T-helper 1 cell treated with Interleukin-12 subunit alpha and Interleukin-12 subunit beta and Interleukin-4 antibody, amounts not matched to agents 30 μg/mL and 1 μg/mL, for 36 hours (primary cell): ENCODE measurements around the gene DLG2.

ENCODE experiments used
- H3K27ac Mint-ChIP-seq: one replicate; pipeline ENCODE4 v1.8.0; 2021; ENCODE audit warnings: mild to moderate bottlenecking, mixed read lengths
- H3K27me3 Mint-ChIP-seq: one replicate; pipeline ENCODE4 v1.8.0; 2021; ENCODE audit warnings: low read depth, mixed read lengths
- H3K36me3 Mint-ChIP-seq: one replicate; pipeline ENCODE4 v1.8.0; 2021; ENCODE audit warnings: low read depth, mixed read lengths
- H3K4me1 Mint-ChIP-seq: one replicate; pipeline ENCODE4 v1.8.0; 2021; ENCODE audit warnings: low read depth, mixed read lengths
- H3K4me3 Mint-ChIP-seq: one replicate; pipeline ENCODE4 v1.8.0; 2021; ENCODE audit warnings: mild to moderate bottlenecking, moderate library complexity, mixed read lengths
- H3K9me3 Mint-ChIP-seq: one replicate; pipeline ENCODE4 v1.8.0; 2021; ENCODE audit warnings: mixed read lengths

Gene DLG2

DNA sequence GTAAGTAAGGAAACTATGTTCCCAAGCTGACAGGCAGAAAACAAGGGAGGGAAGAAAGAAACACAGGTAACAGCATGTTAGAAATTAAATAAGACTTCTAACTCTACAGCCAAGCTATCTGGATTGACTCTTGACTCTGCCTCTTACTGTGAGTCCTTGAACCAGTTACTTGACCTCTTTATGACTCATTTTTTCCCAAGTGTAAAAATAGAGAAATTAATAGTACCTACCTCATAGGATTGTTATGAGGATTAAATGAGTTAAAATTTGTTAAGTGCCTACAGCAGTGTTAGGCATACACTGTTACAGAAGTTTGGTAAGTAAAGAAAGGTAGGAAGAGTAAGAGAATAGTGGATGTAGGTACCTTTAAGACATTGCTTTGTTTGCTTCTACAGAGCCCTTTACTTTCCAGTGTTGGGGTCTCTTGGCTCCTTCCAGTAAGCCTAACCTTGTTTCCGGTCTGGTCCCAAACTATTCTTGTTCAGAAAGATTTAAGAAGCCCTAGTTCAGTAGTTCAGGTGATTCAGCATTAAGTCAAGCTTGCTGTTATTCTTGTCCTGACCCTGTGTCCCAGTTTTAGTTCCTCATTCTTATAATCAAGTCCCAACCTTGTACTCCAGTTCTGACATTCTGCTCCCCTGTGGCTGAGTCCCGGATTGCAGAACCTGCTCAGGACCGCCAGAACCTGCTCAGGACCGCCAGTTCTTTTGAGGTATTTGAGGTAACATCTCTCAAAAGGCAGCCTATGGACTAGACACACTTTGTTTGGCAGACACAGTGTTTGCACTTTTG lies 1377.6 kb downstream of the DLG2 start:
- Mint-ChIP-seq H3K4me3 (no peak overlapping the region), H3K4me1 (no peaks in the 10 kb centered on the region), H3K27me3 (no peaks in the 10 kb centered on the region), H3K27ac (no peak overlapping the region), H3K9me3 (peaks cover 5% of the 10 kb centered on the region), H3K36me3 (no peaks in the 10 kb centered on the region)

GRCh38 chr11:84247926-84248325 lies 1379.2 kb downstream of the DLG2 start:
- no peaks in the 10 kb centered on the region for H3K27me3 Mint-ChIP-seq

GRCh38 chr11:84247129-84247528 lies 1380.0 kb downstream of the DLG2 start:
- H3K27me3 Mint-ChIP-seq: no peaks in the 10 kb centered on the region
- H3K27ac Mint-ChIP-seq: no peak overlapping the region
- no peak overlapping the region for H3K4me3 Mint-ChIP-seq
- H3K36me3 Mint-ChIP-seq: no peaks in the 10 kb centered on the region
- no peaks in the 10 kb centered on the region for H3K4me1 Mint-ChIP-seq
- no peaks in the 10 kb centered on the region for H3K9me3 Mint-ChIP-seq

More at GRCh38 chr11:84247926-84248325, 1379.2 kb downstream of the DLG2 start:
- H3K9me3 Mint-ChIP-seq: peaks cover 2% of the 10 kb centered on the region
- H3K36me3 Mint-ChIP-seq: no peaks in the 10 kb centered on the region
- H3K4me1 Mint-ChIP-seq: no peaks in the 10 kb centered on the region
- no peak overlapping the region for H3K27ac Mint-ChIP-seq
- H3K4me3 Mint-ChIP-seq: no peak overlapping the region

GRCh38 chr11:84243629-84244263 lies 1383.4 kb downstream of the DLG2 start:
- H3K27ac Mint-ChIP-seq: no peak overlapping the region
- H3K4me3 Mint-ChIP-seq: no peak overlapping the region
- no peaks in the 10 kb centered on the region for H3K27me3 Mint-ChIP-seq
- no peaks in the 10 kb centered on the region for H3K9me3 Mint-ChIP-seq
- H3K36me3 Mint-ChIP-seq: no peaks in the 10 kb centered on the region
- H3K4me1 Mint-ChIP-seq: no peaks in the 10 kb centered on the region

DNA sequence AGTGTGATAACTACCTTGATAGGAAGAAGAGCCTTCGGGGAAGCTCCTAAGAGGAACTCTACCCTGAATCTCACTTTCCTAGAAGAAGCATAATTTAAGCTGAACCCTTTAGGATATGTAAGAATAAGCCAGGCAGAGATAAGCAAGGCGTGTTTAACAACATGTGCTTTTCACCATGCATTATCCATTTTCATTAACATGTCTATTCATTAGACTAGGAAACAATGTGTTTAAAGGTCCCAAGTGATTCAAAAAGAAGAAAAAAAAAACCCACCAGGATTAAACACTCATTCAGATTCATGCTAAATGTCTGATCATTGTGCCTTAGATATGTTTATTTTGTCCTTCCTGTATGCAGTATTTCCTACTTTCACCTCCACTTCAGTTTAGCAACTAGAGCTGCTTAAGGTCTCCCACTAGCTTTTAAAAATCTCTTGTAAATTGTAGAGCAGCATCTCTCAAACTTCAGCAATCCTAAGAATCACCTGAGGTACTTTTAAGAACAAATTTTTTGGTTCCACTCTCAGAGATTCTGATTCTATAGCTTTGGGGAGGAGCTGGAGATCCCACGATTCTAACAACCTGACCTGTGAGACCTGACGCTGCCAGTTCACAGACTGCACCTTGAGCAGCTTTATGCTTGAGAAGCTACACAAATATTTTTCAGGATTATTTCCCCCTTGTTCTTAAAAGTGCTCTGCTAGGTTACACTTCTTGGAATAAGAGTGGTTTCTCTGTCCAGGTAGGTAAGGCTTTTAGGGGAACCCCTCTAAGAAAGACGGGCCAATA lies 1385.6 kb downstream of the DLG2 start:
- Mint-ChIP-seq H3K4me3 (no peak overlapping the region), H3K27me3 (no peaks in the 10 kb centered on the region), H3K9me3 (no peaks in the 10 kb centered on the region), H3K4me1 (no peaks in the 10 kb centered on the region), H3K27ac (no peak overlapping the region), H3K36me3 (no peaks in the 10 kb centered on the region)

DNA sequence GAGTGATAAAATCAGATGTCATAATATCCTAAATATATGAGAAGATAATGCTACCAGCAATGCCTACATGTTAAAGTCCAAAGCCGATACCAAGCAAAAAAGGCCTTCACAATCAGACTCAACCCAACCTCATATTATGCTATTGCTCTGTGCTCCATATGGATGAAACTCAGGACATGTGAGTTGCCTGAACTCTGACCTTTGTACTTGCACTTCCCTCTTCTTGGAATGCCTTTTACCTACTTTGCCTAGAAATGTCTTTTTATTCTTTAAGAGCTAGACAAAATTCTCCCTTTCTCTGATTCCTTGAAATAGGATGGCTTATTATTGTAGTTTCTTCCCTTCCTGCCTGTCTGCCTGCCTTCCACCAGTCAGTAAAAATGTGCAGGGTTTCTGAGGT lies 1386.3 kb downstream of the DLG2 start:
- Mint-ChIP-seq H3K4me3 (no peak overlapping the region), H3K4me1 (no peaks in the 10 kb centered on the region), H3K36me3 (no peaks in the 10 kb centered on the region), H3K27me3 (no peaks in the 10 kb centered on the region), H3K27ac (no peak overlapping the region), H3K9me3 (no peaks in the 10 kb centered on the region)

DNA sequence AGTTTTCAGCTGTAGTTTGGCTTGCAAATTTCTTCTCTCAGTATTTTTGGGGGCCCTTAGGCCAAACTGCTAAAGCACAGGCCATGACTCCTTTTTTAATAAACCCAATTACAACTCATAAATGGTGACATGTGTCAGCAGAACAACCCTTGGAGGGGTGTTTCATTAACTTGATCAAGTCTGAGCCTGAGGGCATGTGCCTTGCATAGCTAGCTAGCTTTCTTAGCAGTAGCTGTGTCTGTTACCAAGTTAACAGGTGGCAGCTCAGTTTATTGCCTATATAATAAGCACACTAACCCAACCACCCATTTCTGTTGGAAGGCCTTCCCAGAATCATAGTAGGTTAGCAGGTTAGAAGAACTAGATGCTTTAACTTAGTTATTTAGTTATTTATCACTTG lies 1390.7 kb downstream of the DLG2 start:
- Mint-ChIP-seq H3K4me3 (no peak overlapping the region), H3K27me3 (no peaks in the 10 kb centered on the region), H3K9me3 (peaks cover 8% of the 10 kb centered on the region), H3K36me3 (no peaks in the 10 kb centered on the region), H3K4me1 (no peaks in the 10 kb centered on the region), H3K27ac (no peak overlapping the region)

DNA sequence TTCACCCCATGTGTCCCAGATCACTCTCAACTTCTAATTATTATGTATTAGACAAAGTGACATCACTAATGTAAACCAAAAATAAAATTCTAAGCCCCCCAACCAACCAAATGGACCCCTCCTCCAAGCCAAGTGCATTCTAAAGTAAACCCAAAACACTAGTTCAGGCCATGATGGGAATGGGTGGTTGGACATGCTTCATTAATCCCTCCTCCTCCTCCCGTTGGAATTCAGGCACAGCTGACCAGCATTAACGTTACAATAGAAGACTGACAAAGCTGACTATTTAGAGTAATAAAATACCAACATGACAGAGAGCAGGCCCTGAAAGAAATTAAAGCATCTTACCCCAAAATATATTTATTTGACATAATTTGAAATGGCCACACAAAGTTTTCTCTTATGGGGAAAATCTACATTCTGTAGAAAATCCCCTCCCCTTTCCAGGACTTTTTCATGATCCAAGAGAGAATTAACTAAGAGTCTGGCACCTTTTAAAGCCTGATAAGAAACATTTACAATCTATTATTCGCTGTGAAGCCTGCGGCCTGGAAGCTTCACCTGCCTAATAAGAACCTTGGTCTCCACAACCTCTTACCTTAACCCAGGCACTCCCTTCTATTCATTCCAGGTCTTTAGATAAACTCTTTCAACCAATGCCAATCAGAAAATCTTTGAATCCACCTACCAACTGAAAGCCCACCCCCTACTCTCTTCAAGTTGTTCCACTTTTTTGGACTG lies 1392.5 kb downstream of the DLG2 start:
- H3K27ac Mint-ChIP-seq: no peak overlapping the region
- H3K36me3 Mint-ChIP-seq: no peaks in the 10 kb centered on the region
- H3K4me3 Mint-ChIP-seq: no peak overlapping the region
- H3K9me3 Mint-ChIP-seq: peaks cover 8% of the 10 kb centered on the region
- H3K4me1 Mint-ChIP-seq: no peaks in the 10 kb centered on the region
- H3K27me3 Mint-ChIP-seq: no peaks in the 10 kb centered on the region

DNA sequence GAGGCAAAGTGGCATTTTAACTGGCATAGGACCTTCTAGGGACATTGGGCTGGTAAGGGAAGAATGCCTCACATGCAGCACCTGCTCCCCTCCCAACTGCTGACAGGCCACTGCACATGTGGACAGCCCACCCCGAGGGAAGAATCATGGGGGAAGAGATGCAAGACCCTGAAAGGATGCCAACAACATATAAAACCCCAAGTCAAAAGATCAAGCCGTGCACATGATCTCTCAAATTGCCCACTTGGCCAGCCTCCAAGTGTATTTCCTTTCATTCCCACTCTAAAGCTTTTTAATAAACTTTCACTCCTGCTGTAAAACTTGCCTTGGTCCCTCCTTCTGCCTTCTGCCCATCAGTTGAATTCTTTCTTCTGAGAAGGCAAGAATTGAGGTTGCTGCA lies 1393.1 kb downstream of the DLG2 start:
- Mint-ChIP-seq H3K4me3 (no peak overlapping the region), H3K27ac (no peak overlapping the region), H3K27me3 (no peaks in the 10 kb centered on the region), H3K36me3 (no peaks in the 10 kb centered on the region), H3K4me1 (no peaks in the 10 kb centered on the region), H3K9me3 (peaks cover 8% of the 10 kb centered on the region)

GRCh38 chr11:84232511-84232910 lies 1394.6 kb downstream of the DLG2 start:
- H3K36me3 Mint-ChIP-seq: no peaks in the 10 kb centered on the region
- no peak overlapping the region for H3K4me3 Mint-ChIP-seq
- H3K9me3 Mint-ChIP-seq: peaks cover 12% of the 10 kb centered on the region
- H3K4me1 Mint-ChIP-seq: no peaks in the 10 kb centered on the region
- H3K27ac Mint-ChIP-seq: no peak overlapping the region
- H3K27me3 Mint-ChIP-seq: no peaks in the 10 kb centered on the region

DNA sequence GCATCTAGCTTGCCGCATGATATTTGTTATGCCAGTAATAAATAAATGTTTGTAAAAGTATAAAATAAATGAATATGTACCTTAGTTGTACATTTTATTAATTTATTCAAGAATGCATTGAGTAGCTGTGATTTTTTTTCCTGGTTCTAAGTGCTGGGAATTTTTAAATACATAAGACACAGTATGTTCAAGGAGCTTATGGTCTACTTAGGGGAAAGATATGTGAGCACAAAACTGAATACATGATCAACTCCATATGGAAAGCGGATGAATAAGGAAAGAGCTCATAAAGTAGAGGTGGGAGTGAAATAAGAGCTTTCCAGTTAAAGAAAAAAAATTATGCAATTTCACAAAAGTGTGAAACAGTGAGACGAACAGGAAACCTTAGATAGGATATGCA lies 1396.7 kb downstream of the DLG2 start:
- peaks cover 12% of the 10 kb centered on the region for H3K9me3 Mint-ChIP-seq
- no peak overlapping the region for H3K4me3 Mint-ChIP-seq
- no peaks in the 10 kb centered on the region for H3K36me3 Mint-ChIP-seq
- H3K4me1 Mint-ChIP-seq: no peaks in the 10 kb centered on the region
- no peaks in the 10 kb centered on the region for H3K27me3 Mint-ChIP-seq
- H3K27ac Mint-ChIP-seq: no peak overlapping the region

- no peaks in the 10 kb centered on the region for H3K27me3 Mint-ChIP-seq
- peaks cover 8% of the 10 kb centered on the region for H3K9me3 Mint-ChIP-seq
- no peak overlapping the region for H3K27ac Mint-ChIP-seq
- no peaks in the 10 kb centered on the region for H3K36me3 Mint-ChIP-seq
- no peak overlapping the region for H3K4me3 Mint-ChIP-seq
- H3K4me1 Mint-ChIP-seq: no peaks in the 10 kb centered on the region
Observed at GRCh38 chr11:84227970-84228665, 1399.0 kb downstream of the DLG2 start.

- no peak overlapping the region for H3K4me3 Mint-ChIP-seq
- no peaks in the 10 kb centered on the region for H3K36me3 Mint-ChIP-seq
- no peak overlapping the region for H3K27ac Mint-ChIP-seq
- no peaks in the 10 kb centered on the region for H3K27me3 Mint-ChIP-seq
- peaks cover 4% of the 10 kb centered on the region for H3K9me3 Mint-ChIP-seq
- H3K4me1 Mint-ChIP-seq: no peaks in the 10 kb centered on the region
Observed at GRCh38 chr11:84224042-84224441, 1403.1 kb downstream of the DLG2 start.

DNA sequence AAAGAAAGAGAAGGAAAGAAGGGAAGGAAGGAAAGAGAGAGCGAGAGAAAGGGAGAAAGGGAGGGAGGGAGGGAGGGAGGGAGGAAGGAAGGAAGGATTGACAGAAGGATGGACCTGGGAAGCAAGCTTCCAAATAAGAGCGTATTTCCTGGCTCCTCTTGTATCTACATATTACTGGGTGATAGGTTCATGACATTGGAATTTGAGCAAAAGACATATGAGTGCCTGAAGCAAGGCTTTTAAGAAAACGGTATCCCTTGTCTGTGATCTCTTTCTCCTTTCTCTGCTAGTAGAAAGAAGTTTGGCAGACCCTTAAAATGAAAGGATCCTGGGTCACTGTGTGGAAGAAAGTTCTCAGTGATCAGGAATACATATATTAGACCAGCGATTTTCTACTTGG lies 1408.8 kb downstream of the DLG2 start:
- H3K4me1 Mint-ChIP-seq: no peaks in the 10 kb centered on the region
- no peaks in the 10 kb centered on the region for H3K36me3 Mint-ChIP-seq
- H3K9me3 Mint-ChIP-seq: peaks cover 11% of the 10 kb centered on the region
- no peak overlapping the region for H3K27ac Mint-ChIP-seq
- H3K27me3 Mint-ChIP-seq: no peaks in the 10 kb centered on the region
- H3K4me3 Mint-ChIP-seq: no peak overlapping the region
